ENCODE measurements around the gene PRUNE1. TPM values are rescaled to one million over a fixed set of nuclear protein-coding genes. Genes with fewer than 3 reads are reported as not detected.

PRUNE1 gene
- total RNA-seq, 1 experiment from 2014 or later, result 24.5 TPM

GRCh38 chr1:151024540-151025146 lies 16.4 kb downstream of the PRUNE1 start (continued):
- no peak for TF ChIP-seq ZNF532 (CRISPR knock-in tag; IDR thresholded peaks at IDR 0.05; ENCODE audit: borderline replicate concordance)

- no peaks in the 10 kb centered on the region for H3K9me3 Mint-ChIP-seq
- ChIA-PET CTCF (interaction anchor here (3.6 kb wide), 1 partner anchor 21 kb away, joined by 28 read pairs; the partner anchor contains the start of gene C1orf56), POLR2A (no interaction called here)
- no peak for DNase-seq (ENCODE audit: low spot score)
- ATAC-seq, result no peak
- H3K27me3 Mint-ChIP-seq (ENCODE audit: low read depth), result no peaks in the 10 kb centered on the region
- no peak overlapping the region for H3K27ac Mint-ChIP-seq
- peaks cover 40% of the 10 kb centered on the region for H3K36me3 Mint-ChIP-seq
- TF ChIP-seq ZNF317 (CRISPR knock-in tag; IDR thresholded peaks at IDR 0.05; ENCODE audit: borderline replicate concordance, low read depth), result no peak
- TF ChIP-seq FOXK1 (CRISPR knock-in tag; IDR thresholded peaks at IDR 0.05), result no peak
- TF ChIP-seq NFE2L1 (CRISPR knock-in tag; IDR thresholded peaks at IDR 0.05), result no peak
- TF ChIP-seq ETV6 (CRISPR knock-in tag; IDR thresholded peaks at IDR 0.05), result no peak
- TF ChIP-seq ZNF416 (CRISPR knock-in tag; IDR thresholded peaks at IDR 0.05), result no peak
- no peak for TF ChIP-seq EMX1 (CRISPR knock-in tag; IDR thresholded peaks at IDR 0.05)
- TF ChIP-seq IRF2 (CRISPR knock-in tag; IDR thresholded peaks at IDR 0.05; ENCODE audit: borderline replicate concordance, low read depth), result no peak
- TF ChIP-seq USF2 (CRISPR knock-in tag; IDR thresholded peaks at IDR 0.05), result no peak
- no peak for TF ChIP-seq OVOL2 (CRISPR knock-in tag; IDR thresholded peaks at IDR 0.05; ENCODE audit: borderline replicate concordance)
- TF ChIP-seq GTF2I (CRISPR knock-in tag; conservative IDR thresholded peaks at IDR 0.05), result no peak
- TF ChIP-seq JUN (CRISPR knock-in tag; IDR thresholded peaks at IDR 0.05), result no peak
- TF ChIP-seq MLX (CRISPR knock-in tag; IDR thresholded peaks at IDR 0.05), result no peak
- no peak for TF ChIP-seq FOXP1 (CRISPR knock-in tag; IDR thresholded peaks at IDR 0.05; ENCODE audit: borderline replicate concordance)
- TF ChIP-seq NR2C2 (CRISPR knock-in tag; IDR thresholded peaks at IDR 0.05), result no peak
- TF ChIP-seq MXD4 (CRISPR knock-in tag; IDR thresholded peaks at IDR 0.05; ENCODE audit: borderline replicate concordance), result no peak
- no peak for TF ChIP-seq CREM (CRISPR knock-in tag; IDR thresholded peaks at IDR 0.05)
- no peak overlapping the region for H3K4me3 Mint-ChIP-seq
- H3K4me1 Mint-ChIP-seq, result no peaks in the 10 kb centered on the region
Measured at GRCh38 chr1:151026460-151026859, 18.2 kb downstream of the PRUNE1 start.

- Mint-ChIP-seq H3K27ac (no peak overlapping the region), H3K36me3 (peaks cover 44% of the 10 kb centered on the region), H3K27me3 (ENCODE audit: low read depth) (no peaks in the 10 kb centered on the region), H3K4me1 (peaks cover 10% of the 10 kb centered on the region), H3K9me3 (no peaks in the 10 kb centered on the region), H3K4me3 (no peak overlapping the region)
- POLR2A ChIA-PET, result no interaction called here
- CTCF ChIA-PET, result interaction anchor here (0.7 to 1.7 kb wide), 3 partner anchors 16 to 364 kb away, joined by 3 to 4 read pairs (median 4); partner anchors contain the start of genes C1orf56 and TNFAIP8L2
- ATAC-seq (no peak), DNase-seq (ENCODE audit: low spot score) (no peak)
- TF ChIP-seq PRRX2 (CRISPR knock-in tag; IDR thresholded peaks at IDR 0.05) (no peak), NR3C1 (CRISPR knock-in tag; conservative IDR thresholded peaks at IDR 0.05; ENCODE audit: low read depth) (no peak), AFF4 (CRISPR knock-in tag; IDR thresholded peaks at IDR 0.05; ENCODE audit: borderline replicate concordance) (no peak), CREM (CRISPR knock-in tag; IDR thresholded peaks at IDR 0.05) (no peak), MAX (CRISPR knock-in tag; IDR thresholded peaks at IDR 0.05) (no peak), ZSCAN18 (CRISPR knock-in tag; IDR thresholded peaks at IDR 0.05) (no peak), ATF1 (CRISPR knock-in tag; IDR thresholded peaks at IDR 0.05) (no peak), ETV6 (CRISPR knock-in tag; IDR thresholded peaks at IDR 0.05) (no peak), ZNF423 (CRISPR knock-in tag; IDR thresholded peaks at IDR 0.05) (no peak)
Measured at GRCh38 chr1:151032164-151032563, 23.9 kb downstream of the PRUNE1 start.
